Colonic mucosa (tissue), 4 donors: ENCODE data around the gene EVA1B. TPM values are rescaled to one million over a fixed set of nuclear protein-coding genes. Genes with fewer than 3 reads are reported as not detected.

Experiments
- DNase-seq: peaks from one replicate; pipeline ENCODE4 v3.0.0-alpha.2; 2020
- H3K27ac ChIP-seq: fragments of 200-600 bp; one replicate; pipeline ENCODE4 v1.8.0; 2021
- H3K27me3 ChIP-seq: fragments of 200-600 bp; one replicate; pipeline ENCODE4 v1.8.0; 2021
- H3K36me3 ChIP-seq: fragments of 200-600 bp; one replicate; pipeline ENCODE4 v1.8.0; 2021
- H3K4me1 ChIP-seq: fragments of 200-600 bp; one replicate; pipeline ENCODE4 v1.8.0; 2021; ENCODE audit warnings: mild to moderate bottlenecking
- H3K4me3 ChIP-seq: fragments of 200-600 bp; one replicate; pipeline ENCODE4 v1.8.0; 2021
- H3K9ac ChIP-seq, 2 donors: one replicate each; pipeline ENCODE4 v1.7.0; 2013; ENCODE audit warnings: control low read depth in 2 of 2, low read depth in 2 of 2, low read length in 2 of 2
- H3K9me3 ChIP-seq: fragments of 200-600 bp; one replicate; pipeline ENCODE4 v1.8.0; 2021
- CTCF ChIP-seq: fragments of 200-600 bp; IDR thresholded peaks from one replicate; pipeline ENCODE4 v1.8.0; 2022; ENCODE audit warnings: antibody characterized with exemption, mild to moderate bottlenecking
- intact Hi-C: fragments of 100-400 bp; cut with DNase I; formaldehyde crosslinking; loops from one replicate; pipeline ENCODE4 v1.14.1; 2022
- total RNA-seq, 2 donors: library from RNA; stranded (reverse); fragmentation: NEBNext Ultra II Directional in 1 of 2; extraction: Animal tissue kit (Norgen Biotek cat#: 25700) in 1 of 2; gene quantifications; one replicate each; pipeline ENCODE4 v1.2.1, GENCODE V29; 2021
- donor health status: healthy.
- donor health status: DM: no; HTN: no; CAD: no.
- donor health status: DM: no; HTN: no; CAD: no.

Gene EVA1B
- total RNA-seq, 2 donors from 2014 or later = 5.3 to 8.7 TPM

- Histone ChIP-seq H3K4me1 (no peaks in the 10 kb centered on the region), H3K27me3 (no peaks in the 10 kb centered on the region), H3K9me3 (no peaks in the 10 kb centered on the region), H3K9ac (no peak overlapping the region), H3K4me3 (no peak overlapping the region), H3K27ac (no peak overlapping the region), H3K36me3 (no peaks in the 10 kb centered on the region)
- no peak for TF ChIP-seq CTCF
- intact Hi-C loops = no loop called here
- no peak for DNase-seq
Observed at GRCh38 chr1:36274201-36274600, 49.2 kb downstream of the EVA1B start.

DNA sequence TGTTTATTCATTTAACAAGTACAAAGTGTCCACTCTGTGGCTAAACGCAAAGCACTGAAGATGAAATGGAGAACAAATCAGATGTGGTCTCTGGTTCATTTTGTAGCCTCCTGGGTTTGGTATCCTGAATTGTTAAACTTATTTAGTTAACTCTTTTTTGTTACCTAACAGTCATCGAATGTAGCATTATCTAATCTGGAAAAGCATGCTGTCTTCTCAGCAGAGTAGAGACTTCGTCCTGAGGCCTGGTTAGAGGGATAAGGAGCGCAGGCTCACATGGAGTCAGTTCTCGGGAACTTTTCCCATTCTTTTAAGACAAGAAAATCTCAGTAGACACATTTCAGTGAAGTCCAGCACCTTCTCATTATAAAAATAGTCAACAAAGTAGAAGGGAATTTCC, 50.4 kb downstream of the EVA1B start:
- Histone ChIP-seq H3K9ac (no peak overlapping the region), H3K27me3 (no peaks in the 10 kb centered on the region), H3K9me3 (no peaks in the 10 kb centered on the region), H3K36me3 (no peaks in the 10 kb centered on the region), H3K27ac (no peak overlapping the region), H3K4me1 (no peaks in the 10 kb centered on the region), H3K4me3 (no peak overlapping the region)
- no peak for DNase-seq
- TF ChIP-seq CTCF = no peak
- intact Hi-C loops = no loop called here

Other genes with a start within 250 kb of the EVA1B start
- under 1 TPM in 1 of 2 donors, not detected in 1; 0.13 TPM for gene TEKT2, start 239.6 kb downstream of the EVA1B start, total RNA-seq
- gene ADPRS, start 234.8 kb downstream of the EVA1B start, total RNA-seq = 10 to 100 TPM; 30.4 to 33.0 TPM
- gene COL8A2, start 198.4 kb downstream of the EVA1B start, total RNA-seq = 1 to 10 TPM; 1.1 to 2.1 TPM
- gene TRAPPC3, start 174.2 kb downstream of the EVA1B start, total RNA-seq = 10 to 100 TPM; 59.0 to 60.6 TPM
- gene MAP7D1, start 167.5 kb downstream of the EVA1B start, total RNA-seq = 10 to 100 TPM; 37.7 to 50.0 TPM
- 100 to 1,000 TPM in 1 of 2 donors, 10 to 100 TPM in 1; 81.0 to 103 TPM for gene THRAP3, start 99.2 kb downstream of the EVA1B start, total RNA-seq
- 10 to 100 TPM in 1 of 2 donors, 1 to 10 TPM in 1; 7.4 to 22.8 TPM for gene SH3D21, start 17.3 kb downstream of the EVA1B start, total RNA-seq
- 10 to 100 TPM; 56.6 to 69.7 TPM for gene STK40, start 62.3 kb upstream of the EVA1B start, total RNA-seq
- gene LSM10, start 74.3 kb upstream of the EVA1B start, total RNA-seq = 10 to 100 TPM; 22.4 to 30.3 TPM
- gene OSCP1, start 126.8 kb upstream of the EVA1B start, total RNA-seq = 1 to 10 TPM; 2.8 to 3.7 TPM
- gene MRPS15, start 140.7 kb upstream of the EVA1B start, total RNA-seq = 100 to 1,000 TPM in 1 of 2 donors, 10 to 100 TPM in 1; 57.9 to 106 TPM
- 1 to 10 TPM; 1.1 to 3.8 TPM for gene CSF3R, start 159.3 kb upstream of the EVA1B start, total RNA-seq